ENCODE results near the gene ATP10A.

ATP10A gene

DNA sequence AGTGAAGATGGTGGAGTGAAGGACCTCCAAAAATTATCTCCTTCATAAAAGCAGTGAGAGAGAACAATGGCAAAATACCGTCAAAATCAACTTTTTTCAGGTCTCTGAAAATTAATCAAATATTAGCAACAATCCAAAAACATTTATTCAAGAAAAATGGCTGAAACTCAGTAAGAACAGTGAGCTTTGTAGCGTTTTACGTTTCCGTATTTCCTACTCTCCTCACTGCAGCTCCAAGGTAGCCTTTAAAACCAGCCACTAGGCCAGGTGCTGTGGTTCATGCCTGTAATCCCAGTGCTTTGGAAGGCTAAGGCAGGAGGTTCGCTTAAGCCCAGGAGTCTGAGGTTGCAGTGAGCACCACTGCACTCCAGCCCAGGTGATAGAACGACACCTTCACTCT, 38.5 kb downstream of the ATP10A start:
- no peak for DNase-seq

DNA sequence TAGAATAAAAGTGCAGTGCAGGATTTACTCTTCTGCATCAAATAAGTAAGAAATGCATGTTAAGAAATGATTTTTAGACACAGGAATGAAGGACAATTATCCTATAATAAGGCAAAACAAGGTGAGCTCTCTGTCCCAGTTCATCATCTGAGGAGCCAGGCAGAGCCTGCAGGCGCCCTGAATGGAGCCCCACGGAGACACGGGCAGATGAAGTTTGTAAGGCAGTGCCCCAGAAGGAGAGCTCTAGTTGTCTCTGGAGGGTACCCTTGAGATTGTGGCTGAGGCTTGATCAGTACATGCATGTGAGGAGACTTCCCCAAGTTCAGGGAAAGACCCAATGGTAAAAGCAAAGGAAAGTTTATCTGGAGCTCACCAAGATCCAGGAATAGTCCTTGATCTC, 50.3 kb downstream of the ATP10A start:
- DNase-seq, result no peak

DNA sequence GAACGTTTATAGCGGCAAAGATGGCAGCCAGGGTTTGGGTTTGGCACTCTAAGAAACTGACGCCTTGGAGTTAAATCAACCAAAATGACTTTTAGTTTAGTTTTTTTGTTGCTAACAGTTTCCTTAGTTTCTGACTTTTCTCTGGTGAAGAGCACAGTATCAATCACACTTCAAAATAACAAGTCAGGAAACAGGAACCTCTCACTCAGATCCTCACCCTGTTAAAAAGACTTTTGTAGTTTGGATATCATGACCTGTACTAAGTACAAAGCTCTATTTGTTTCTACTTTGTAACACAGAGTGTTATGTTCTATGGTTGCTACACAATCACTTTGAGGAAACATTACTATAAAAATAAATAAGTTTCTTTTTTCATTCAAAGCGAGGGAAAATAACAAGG, 51.1 kb downstream of the ATP10A start:
- DNase-seq, result no peak

DNA sequence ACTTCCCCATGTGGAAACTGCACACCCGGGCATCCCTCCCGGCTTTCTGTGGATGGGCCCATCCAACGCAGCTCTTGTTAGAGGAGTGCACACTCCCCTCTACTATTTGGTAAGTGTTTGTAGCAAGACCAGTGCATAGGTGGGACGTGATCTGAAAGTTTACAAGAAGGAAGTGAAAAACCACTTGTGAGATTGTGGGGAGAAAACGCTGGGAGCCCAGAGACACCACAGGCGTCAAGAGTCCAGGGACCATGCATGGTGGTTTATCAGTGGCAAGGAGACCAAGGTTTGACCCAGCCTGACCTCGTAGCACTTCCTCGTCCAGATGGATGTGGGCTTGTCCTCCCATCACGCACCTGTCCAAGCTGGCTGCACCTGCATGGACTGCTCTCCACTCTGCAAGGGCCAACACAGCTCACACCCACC, 51.6 kb downstream of the ATP10A start:
- peak in 1 of 5 donors; percentile 12 for DNase-seq

DNA sequence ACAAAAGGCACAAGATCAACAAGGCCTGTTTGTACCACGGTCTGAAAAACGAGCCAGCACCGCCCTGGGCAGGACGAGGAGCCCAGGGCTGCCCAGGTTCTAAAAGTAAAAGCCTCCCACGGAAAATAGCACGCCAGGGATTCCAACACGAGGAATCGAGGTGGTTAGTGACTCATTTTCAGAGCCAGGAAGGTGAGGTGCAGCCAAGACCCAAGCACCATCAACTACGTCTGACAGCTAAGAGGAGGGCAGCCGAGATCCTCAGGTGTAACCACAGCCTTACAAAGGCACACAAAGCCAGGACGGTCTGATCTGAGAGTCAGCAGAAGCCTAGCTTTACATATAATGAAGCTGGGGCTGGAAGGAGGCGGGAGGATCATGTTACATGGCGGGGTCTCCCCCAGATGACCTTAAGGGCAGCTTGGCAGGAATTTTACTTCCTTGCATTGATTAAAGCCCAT, 52.5 kb downstream of the ATP10A start:
- peak in 2 of 5 donors; percentile 4 to 9 for DNase-seq

DNA sequence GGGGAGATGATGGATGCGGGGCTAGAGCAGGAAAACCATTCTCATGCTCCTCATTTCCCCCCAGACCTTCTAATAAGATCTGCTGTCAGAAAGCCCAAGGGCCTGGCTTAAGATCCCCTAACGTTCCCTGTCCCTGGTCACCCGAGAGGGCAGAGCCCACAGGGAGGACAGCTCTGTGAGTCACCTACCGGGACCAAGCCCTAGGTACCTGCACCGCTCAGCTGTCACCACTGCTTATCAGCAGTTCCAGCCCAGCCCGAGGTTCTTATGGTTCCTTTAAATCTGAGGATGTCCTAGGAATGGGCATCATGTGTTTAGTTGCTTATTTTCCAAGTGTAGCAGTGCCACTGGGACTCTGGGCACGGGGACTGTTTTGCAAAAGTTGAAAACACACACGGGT, 53.0 kb downstream of the ATP10A start:
- no peak for DNase-seq

DNA sequence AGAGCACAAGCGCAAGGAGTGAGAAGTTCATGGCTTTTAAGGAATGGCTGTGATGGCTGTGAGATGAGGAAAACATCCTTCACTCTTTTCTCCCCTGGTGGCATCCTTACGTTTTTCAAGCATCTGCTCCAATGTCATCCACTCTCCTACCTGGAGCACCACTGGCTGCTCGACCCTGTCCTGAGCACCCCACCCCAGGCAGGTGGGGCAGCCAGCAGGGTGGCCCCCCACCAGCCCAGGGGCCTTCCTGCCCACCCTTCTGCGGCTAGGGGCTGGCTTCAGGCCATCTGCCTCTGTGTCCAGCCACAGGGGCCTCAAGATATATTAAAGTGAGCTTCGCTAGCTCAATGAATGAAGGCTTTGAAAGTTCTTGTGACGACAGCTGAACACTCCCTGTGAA, 56.1 kb downstream of the ATP10A start:
- DNase-seq, result no peak

DNA sequence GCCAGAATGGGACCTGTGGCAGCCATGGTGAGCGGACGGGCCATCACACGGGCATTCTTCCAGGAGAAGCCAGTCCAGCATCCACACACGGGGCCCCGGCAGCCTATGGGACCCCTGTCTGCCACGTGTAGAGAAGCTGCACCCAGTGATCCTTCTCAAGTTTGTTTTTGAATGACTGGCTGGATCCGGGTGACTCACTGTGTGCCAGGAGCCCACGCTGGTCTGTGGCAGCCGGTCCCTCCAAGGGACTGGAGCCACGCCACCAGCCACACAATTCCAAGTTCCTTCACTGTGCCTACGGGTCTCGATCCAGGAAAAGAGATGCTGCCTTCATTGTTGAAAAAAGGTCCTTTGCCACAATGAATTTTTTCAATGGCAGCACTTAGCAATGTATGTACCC, 58.1 kb downstream of the ATP10A start:
- DNase-seq, result no peak

DNA sequence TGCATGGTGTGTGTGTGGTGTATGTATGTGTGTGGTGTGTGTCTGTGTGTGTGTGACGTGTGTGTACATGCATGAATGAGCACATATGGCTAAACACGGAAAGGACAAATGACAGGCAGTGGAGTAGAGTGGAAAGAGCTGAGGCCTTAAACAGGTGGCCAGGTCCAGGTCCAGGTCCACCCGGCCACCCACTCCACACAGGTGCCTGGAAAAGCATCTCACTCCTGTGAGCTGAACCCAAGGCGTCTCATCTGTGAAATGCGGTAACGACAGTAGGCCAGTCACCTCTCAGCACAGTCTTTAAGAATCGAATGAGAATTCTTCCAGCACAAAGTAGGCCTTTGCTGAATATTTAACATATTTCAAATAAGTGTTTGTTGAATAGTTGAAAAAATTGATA, 58.7 kb downstream of the ATP10A start:
- DNase-seq, result no peak

DNA sequence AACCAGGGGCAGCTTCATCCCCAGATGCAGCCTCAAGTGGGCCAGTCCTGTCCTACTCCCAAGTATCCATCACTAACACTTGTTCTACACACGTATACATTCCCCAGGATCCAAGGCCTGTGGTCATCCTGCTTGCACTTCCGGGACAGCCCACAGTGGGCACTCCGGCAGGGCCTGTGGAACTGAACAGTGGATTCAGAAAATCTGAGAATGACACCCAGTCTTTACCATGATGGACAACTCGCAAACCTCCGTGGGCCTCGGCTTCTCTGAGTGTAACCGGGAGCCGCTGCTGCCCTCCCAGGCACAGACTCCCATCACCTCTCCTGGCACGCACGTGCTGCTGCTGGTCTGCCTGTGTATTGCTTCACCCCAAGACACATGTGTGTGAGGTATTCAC, 59.6 kb downstream of the ATP10A start:
- DNase-seq, result no peak

DNA sequence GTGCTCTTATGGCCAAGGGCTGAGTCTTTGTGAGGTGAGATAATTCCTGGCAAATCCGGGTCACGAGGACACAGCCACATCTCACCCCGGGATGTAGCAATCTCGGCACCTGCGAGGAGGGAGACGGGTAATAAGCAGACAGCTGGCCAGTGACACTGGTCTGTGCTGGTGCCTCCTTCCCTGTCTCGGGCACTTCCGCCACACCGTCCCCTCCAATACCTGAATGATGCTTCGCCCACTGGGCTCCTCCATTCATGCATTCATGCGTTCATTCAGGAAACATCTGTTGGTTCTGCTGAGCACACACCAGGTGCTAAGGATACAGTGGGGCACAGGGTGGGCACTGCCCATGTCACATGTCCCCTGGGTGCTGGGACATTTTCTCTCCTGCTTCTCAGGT, 60.1 kb downstream of the ATP10A start:
- DNase-seq, result no peak

DNA sequence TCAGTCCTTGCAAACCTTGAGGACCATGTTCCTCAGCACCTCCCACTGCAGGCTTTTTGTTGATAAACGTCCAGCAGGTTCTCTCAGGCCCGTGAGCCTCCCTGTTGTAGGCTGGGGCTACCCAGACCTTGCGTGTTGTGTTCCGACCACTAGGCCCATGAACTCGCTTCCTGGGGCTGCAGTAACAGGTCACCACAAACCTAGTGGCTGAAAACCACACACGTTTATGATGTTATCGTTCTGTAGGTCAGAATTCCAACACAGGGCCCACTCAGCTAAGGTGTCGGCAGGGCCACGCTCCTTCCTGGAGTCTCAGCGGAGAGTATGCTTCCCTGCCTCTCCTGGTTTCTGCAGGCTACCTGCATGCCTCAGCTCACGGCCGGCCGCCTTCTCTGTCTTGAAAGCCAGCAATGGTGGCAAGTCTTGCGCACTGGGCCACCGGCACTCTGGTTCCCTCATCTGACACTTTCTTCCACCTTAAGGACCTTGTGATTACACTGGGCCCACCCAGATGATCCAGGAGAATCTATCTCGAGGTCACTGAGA, 60.8 kb downstream of the ATP10A start:
- DNase-seq, result no peak

DNA sequence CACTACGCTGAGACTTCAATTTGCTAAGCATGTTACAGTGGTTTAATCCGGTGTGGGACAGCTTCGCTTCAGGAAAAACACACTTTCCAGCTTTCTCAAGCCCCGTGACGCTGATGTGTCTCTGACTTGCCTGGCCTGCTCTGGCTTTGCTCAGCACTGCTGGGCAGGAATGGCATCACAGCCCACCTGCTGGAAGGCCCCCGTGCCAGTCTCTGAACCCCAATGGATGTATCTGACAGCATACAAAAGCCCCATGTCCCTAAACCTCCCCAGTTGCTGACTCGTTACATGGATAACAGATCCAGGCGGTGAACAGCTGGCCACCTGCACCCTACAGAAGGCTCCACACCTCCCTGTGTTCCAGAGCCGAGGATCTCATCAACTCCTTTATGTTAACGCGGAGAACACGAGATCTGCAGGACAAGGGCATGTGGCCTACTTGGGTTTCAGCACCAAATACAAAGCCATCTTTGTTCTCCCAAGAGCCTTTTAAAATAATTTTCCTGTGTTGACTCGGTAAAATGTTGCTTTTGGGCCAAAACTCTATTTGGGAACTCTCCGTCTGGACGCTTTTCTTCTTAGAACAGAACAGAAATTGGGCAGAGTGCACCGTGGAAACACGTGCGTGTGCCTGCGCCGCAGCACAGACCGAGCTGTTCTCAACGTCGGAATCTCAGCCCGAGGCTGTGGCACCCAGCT, 61.4 kb downstream of the ATP10A start:
- no peak for DNase-seq

DNA sequence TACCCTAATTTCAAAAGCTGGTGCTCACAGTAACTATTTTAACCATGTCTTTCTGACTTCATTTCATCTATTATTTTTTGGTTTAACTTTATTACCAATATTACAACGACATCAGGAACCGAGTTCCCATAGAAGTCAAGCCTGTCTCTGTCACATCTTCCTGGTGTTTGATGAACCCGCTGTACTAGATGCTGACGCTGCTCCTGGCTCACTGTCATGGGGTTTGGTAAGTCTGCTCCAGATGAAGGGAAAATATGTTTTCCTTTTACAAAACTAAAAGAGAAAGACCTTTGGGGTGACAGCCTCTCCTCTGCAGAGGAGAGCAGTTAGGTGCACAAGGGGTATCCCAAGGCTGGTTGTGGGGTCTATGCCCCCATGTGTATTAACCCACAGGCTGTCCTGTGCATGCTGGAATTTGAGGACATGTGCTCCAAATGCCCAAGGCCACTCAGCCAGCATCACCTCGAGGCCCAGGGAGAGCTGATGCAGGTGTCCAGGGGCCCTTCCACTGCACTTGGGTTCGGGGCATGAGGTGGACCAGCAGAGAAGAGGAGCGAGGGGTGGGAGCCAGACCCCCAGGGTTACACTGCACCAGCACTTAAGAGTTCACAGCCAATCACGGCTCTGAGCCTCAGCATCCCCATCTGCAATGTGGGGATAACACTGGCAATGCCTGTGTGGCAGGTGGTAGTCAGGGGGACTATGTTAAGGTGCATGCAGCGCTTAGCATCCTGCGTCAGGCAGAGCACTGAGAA, 62.2 kb downstream of the ATP10A start:
- no peak for DNase-seq

DNA sequence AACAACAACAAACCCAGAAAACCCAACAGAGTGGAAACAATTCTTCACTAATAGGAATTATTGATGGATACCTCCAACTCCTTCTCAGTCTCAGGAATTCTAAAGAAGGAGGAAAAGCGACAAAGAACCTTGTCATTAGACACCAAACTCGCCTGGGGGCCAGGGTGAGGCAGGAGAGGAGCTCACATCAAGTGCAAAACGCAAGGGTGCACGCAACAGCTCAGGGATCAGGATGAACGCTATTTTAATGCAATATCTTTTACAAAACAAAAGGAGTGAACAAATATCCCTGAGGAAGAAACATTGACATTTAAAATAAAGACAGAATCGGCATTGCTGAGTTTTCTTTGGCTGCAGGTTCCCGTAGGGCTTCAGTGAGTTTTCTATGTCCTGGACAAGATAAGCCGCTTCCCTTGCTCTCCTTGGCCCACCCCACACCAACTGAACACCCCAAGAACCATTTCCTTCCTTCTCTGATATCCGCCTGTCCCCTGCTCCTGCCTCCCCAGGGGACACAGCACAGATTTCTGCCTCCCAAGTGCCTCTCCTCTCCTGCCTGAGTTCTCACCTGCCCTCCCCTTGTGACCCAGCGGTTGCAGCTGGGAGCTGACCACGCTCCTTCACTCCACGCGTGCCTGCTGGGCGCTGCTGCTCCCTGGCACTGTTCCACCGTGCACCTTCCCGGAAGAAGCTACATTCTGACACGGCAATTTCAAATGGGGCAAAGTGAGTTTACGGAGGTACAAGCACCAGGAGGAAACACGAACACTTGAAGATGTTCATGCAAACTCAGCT, 63.0 kb downstream of the ATP10A start:
- DNase-seq, result no peak

DNA sequence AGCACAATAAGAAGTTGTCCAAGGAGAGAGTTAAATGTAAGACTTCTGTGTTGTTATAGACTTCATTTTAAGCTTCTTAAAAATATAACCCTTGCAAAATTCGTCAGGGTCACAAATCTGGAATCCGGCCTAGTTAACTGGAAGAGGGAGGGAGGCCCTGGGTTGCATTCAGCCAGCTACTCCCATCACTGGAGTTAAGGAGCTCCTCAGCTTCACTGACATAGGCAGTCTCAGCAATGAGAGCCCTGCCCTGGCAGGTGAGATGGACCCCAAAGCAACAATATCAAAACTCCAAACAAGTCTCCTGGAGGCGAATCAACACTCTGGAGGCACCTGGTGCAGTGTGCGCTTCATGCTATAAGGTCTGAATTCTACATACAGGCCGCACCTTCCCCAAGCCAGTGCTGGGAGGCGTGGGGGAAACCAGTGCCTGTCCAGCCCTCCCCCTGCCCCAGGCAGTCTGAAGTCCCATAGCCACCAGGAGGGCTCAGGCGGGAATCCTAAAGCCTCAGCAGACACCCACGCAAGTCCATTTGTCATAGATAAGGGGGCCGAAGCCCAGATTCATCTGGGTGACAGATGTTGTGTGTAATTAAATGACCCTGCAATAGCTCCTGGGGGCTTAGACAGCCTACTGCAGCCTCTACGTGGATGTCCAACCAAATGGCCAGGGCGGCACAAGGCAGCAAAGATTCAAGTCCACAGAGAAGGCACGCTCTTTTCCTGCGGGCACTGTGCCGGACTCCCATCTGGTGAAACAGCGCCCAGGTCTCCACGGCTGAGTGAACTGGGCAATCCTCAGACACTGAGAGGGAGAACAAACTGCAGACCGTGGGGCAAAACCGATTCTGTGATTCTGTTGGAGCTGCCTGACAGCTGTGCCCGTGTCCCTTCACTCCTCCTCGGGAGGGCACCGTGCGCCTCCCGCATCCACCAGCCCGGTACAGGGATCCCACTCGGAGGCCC, 64.9 kb downstream of the ATP10A start:
- DNase-seq, result no peak

DNA sequence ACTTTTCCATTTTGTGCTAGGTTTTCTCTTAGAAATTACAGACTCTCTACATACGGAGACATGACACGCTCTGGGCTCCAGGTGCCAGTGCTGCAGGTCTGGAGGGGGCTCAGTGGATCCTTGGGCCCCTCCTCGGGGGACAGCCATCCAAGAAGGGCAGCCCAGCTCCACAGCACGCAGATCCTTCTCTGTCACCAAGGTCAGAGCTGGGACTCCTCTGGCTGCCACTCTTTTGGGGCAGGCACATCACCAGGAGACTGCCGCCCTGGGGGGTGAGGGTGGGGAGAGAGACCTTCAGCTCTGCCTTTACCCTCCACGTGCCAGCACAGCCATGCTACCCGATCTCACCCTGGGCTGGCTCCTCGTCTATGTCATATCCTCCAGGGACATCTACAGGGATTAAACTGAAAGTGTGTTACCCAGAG, 65.6 kb downstream of the ATP10A start:
- no peak for DNase-seq

DNA sequence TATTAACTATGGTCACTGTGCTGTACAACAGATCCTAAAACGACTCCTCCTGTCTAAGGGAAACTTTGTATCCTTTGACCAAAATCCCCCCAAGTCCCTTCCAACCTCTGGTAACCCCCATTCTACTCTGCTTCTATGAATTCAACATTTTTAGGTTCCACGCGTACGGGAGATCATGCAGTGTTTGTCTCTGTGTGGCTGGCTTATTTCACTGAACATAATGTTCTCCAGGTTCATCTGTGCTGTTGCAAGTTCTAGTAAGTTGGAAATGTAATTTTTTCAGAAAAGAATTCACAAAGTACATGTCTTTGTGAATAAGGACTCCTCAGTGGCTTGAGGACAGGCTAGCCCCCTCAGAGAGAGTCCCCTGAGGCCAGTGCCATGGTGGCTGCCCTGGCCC, 66.1 kb downstream of the ATP10A start:
- no peak for DNase-seq

DNA sequence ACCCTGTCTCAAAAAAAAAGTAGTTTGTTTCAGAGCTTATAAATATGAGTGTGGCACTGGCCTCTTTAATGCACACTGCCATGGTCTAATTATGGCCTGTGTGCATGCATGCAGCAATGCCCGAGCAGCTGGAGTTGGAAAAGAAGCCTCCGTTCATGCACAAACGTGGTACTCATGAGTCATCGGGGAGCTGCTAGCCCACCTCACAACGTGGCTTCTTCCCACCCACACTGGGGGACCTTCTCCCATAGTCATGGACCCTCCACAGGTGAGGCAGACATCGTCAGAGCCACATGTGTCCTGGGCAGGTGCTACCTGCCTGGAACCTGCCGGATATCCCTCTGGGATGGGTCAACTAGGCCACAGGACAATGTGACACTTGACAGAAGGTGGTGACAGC, 66.7 kb downstream of the ATP10A start:
- DNase-seq, result no peak

DNA sequence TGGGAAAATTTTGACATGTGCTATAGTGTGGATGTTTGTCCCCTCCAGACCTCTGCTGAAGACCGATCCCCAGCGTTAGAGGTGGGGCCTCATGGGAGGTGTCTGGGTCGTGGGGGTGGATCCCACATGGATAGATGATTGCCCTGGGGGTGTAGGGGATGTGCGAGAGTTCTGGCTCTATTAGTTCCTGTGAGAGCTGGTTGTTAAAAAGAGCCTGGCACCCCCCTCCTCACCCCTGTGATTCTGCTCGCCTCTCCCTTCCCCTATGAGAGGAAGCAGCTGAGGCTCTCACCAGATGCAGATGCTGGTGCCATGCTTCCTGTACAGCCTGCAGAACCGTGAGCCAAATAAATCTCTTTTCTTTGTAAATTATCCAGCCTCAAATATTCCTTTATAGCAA, 67.4 kb downstream of the ATP10A start:
- no peak for DNase-seq

DNA sequence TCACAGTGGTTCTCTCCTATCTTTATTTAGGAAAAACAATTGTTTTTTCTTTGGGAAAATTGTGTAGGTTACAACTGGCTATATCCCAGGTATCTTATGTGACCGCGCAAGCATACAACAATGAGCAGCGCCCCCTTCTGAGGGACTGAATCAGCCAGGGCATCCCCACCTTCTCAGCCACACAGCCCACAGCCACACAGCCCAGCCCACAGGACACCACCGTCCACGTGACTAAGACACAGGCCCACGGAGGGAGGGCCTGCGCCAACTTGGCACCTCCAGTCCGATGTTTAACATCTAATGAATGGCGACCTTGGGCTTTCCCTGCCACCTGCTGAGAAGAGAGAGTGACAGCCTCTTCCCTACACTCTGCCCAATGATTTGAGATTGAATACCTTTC, 68.1 kb downstream of the ATP10A start:
- no peak for DNase-seq
